22Rv1 (cell line): Measurements from ENCODE around the gene TMEM151B.

Experiments
- CTCF ChIP-seq: fragments of 450-650 bp; IDR thresholded peaks from 2 replicates; pipeline ENCODE4 v1.5.1; 2017; ENCODE audit warnings: mild to moderate bottlenecking
- ZFX ChIP-seq: fragments of 450-650 bp; IDR thresholded peaks from 2 replicates; pipeline ENCODE4 v1.6.1; 2017; ENCODE audit warnings: antibody characterized with exemption, borderline replicate concordance

- no peak for TF ChIP-seq CTCF
- no peak for TF ChIP-seq ZFX
These were observed 45.7 kb downstream of the TMEM151B start for GRCh38 chr6:44315951-44316350.
